HG03060 (cell line): ENCODE measurements around the gene SEC31B.
A peak's percentile ranks its signal among the peaks of the same experiment; 100 is the strongest.

Experiments used
- ATAC-seq: cut with Tn5 transposase; IDR thresholded peaks from one replicate; pipeline ENCODE4 v1.9.1; 2021; ENCODE audit warnings: low read depth, moderate number of reproducible peaks; ENCODE audit not compliant: unreplicated experiment

The SEC31B gene

GRCh38 chr10:100519311-100520051 is at the start of gene SEC31B:
Gene SEC31B, minus strand, starts transcription at chr10:100519861. Its CDS starts 2,909 bp downstream, at chr10:100516952.
- no peak for ATAC-seq

GRCh38 chr10:100568912-100569311 is 49.3 kb upstream of the SEC31B start:
- ATAC-seq = no peak

GRCh38 chr10:100567826-100568225 is 48.2 kb upstream of the SEC31B start:
- ATAC-seq = no peak

DNA sequence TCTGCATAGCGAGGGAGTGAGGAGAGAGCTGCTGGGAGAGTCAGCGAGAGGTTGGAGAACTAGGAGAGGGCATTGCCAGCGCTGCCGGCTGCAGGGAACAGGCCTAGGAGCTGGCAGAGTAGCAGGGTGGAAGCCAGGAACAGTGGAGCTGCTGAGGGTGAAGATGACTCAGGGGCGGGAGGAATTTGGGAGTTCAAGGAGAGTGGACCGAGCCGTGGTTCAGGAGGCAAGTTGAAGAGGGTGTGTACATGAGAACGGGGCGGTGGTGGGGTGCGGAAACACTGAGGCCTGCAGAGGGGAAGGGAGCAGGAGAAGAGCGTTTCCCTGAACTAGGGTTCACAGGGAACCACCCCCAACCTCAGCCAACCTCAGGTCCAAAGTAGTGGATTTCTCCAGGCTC is 47.6 kb upstream of the SEC31B start:
- no peak for ATAC-seq

DNA sequence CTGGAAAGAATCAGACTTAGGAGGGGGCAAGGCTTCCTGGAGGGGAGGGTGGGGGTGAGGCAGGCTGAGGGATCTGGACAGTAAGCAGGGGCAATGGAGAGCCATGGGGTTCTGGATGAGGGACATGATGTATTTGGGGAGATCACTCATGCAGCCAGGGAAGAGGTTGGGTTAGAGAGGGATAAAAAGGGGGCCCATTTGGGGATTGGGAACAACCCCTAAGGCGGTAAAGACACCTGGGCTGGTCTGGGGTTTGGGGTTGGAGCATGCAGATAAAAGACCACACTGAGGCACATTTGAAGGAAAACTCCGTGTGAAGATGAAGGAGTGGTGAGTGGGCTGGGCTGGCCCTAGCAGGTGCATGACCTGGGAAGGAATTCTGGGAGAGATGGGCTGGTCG is 46.9 kb upstream of the SEC31B start:
- no peak for ATAC-seq

DNA sequence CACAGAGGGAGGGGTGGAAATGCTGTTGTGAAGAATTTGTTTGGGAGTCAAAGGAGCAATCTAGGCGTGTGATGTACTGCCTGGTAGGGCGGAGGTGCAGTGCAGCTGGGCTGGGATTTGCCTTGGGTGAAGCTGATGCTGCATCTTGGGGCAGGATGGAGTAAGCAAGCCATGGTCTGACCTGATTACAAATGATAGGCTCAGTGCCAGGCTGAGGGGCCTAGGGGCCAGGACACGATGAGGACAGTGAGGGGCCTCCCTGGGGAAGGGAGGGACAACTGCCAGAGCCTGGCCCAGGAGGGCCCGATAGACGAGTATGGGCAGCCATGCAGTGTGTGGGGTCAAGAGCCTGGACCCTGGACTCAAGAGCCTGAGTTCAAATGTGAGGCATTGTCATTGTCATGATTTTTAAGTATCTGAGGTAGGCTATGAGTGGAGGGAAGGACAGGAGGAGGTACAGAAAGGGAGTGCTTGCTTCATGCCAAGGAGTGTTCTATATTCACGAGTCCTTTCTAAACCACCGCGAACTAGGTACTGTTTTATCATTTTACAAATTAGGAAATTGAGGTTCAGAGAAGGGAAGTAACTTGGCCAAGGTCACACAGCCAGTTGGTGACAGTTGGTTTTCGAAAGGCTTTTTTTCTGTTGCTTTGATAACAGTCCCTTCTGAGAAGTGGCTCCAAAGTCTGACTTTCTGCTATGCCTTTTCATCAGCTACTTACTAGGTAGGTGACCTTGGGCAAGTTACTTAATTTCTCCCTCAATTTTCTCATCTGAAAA is 45.7 kb upstream of the SEC31B start:
- no peak for ATAC-seq

DNA sequence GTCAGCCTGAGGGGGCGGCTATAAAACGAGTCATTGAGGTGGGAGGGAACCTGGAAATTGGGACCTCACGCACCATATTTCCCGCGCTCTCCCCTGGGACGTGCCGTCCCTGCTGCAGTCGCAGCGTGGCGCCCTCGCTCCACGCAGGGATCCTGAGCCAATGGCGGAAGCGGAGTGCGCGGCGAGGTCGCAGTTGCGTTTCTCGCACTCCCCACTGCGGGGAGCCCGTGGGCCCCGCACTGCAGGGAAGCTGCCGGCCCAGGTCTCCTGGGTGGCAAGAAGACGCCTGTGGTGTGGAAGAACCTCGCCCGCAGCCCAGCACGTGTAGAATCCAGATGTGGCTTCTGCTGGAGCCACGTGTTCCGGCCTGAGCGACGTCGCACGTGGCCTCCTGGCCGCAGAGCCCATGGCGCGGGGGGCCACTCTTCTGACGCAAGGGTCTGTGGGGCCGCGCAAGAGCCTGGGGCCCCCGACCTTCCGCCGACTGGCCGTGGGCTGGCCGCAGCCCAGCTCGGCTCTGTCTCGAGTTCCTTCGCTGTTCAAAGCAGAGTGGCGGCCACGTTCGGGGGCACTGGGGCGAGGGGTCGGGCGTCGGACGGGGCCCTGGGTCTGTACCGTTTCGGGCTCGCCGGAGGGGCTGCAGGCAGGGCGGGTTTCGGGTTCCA is 42.5 kb upstream of the SEC31B start:
- no peak for ATAC-seq

DNA sequence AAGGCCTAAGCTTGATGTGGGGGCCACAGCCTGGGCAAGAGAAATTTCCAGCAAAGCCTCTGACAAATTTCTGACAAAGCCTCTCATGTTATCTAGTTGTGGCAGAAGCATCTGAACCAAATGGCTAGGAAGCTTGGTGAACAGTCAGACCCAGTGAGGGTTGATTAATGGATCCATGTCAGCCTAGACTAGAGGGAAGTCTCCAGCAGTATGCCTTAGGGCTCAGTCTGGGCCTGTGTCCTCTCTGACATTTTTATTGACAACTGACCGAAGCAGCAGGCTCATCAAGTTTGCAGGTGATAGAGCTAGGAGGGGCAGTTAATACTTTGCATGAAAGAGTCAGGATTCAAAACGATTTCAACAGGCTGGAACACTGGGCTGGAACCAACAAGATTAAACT is 41.3 kb upstream of the SEC31B start:
- no peak for ATAC-seq

DNA sequence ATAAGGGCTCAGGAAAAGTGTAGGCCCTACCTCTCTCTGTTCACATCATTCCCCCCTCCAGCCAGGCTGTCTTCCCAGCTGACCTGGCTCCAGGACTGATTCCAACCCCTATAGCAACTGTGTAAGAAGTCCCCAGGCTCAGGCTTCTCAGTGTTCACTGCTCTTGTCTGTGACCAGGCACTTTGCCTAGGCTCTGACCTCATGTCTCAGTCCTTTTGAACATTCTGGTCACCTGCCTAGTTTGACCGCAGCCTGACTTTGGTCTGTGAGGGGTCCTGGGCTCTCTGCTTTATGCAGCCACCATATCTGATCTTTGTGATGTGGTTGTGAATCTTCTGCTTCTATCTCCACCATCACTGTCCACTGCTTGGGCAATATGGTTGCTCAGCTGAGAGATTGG is 40.6 kb upstream of the SEC31B start:
- ATAC-seq = no peak

- ATAC-seq = no peak
Observed at GRCh38 chr10:100554902-100555301, 35.2 kb upstream of the SEC31B start.

- no peak for ATAC-seq
Observed at GRCh38 chr10:100553929-100554328, 34.3 kb upstream of the SEC31B start.

DNA sequence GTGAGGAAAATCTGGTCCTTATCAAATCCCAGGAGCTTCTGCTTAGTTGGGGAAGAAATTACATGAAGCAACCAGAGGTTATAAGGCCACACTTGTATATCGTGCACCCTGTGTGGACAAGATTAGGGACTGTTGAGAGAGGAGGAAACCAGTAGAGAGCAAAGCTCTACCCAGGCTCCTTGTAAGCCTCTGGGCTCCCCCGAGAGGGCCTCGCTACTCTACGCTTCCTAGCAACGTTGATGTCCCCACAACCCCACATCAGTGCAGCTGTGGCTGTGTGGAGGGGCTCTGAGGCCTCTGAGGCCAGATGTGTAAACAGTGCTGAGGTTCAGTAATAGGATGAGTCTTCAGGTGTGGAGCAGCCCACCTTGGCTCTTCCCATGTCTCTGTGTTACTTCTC is 32.1 kb upstream of the SEC31B start:
- no peak for ATAC-seq

DNA sequence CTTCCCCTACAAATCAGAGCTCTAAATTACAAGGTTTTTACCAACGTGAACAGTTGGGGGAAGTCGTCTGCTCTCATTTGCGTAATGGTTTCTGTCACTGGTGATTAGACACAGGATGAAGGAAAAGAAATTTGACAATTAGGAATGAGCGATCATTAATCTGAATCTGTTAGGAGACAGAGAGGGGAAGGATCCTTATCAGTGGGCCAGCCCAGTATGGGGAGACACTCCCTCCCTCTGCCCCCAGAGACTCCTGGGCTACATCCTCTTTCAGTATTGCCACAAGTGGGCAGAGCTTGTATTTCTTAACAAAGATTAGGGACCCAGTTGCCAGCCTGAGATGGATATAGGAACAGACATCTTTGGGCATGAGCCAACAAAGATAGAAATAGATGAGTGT is 31.5 kb upstream of the SEC31B start:
- ATAC-seq = no peak

GRCh38 chr10:100544950-100545349 is 25.3 kb upstream of the SEC31B start:
- no peak for ATAC-seq

- ATAC-seq = no peak
Observed at GRCh38 chr10:100537475-100537874, 17.8 kb upstream of the SEC31B start.

DNA sequence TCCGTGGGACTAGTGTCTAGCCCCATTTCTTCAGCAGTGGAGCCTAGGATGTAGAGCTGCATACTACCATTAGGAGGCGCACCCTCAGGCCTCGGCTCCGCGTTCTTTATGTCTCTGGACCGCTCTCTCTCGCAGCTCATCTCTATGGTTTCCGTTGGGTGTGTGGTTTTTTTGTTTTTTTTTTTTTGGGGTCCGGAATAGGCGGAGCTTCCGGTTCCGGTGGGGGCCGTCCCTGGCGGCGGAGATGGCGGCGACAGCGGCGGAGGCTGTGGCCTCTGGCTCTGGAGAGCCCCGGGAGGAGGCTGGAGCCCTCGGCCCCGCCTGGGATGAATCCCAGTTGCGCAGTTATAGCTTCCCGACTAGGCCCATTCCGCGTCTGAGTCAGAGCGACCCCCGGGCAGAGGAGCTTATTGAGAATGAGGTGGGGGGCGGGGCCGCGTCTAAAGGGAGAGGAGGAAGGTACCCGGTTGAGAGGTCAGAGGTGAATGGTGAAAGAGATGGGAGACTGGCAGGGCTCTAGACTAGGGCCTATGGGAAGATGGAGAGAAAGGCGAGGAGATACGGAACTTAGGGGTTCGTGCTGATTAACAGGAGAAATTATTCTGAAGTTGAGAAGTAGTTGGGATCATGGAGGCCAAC is 16.2 kb upstream of the SEC31B start, which contains the start of gene HIF1AN:
Gene HIF1AN (plus strand): TSS at position 229 of the 639 bp plus-strand sequence. CDS start 16 bp downstream, at position 245.
- peak; percentile 91 for ATAC-seq

DNA sequence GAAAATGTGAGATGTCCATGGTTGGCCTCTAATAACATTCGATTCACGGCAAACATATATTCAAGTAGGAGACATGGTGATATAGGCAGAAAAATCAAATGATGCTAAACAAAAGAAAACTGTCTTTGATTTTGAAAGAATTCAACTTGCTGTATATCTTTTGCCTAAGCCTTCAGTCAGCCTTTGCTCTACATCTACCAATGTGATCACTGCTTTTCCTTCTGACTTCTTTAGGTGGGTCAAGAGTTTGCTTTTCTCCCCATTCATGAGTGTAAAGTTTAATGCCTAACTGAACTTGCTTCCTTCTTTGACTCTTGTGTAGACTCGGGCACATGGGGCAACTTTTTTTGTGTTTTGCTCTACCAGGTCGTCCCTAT is 15.7 kb upstream of the SEC31B start:
- ATAC-seq = no peak

DNA sequence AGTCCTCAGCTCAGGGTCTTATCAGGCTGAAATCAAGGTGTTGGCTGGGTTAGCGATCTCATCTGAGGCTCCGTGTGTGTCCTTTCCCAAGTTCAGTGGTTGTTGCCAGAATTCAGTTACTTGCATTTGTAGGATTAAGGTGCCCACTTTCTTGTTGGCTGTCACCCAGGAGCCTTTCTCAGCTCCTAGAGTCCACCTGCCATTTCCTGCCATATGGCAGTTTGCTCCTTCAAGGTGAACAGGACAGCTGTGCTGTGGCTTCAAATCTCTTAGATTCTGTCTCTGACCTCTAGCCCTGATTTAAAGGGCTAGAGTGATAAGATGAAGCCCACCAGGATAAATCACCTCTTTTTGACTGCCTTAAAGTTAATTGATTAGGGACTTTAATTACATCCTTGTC is 15.1 kb upstream of the SEC31B start:
- no peak for ATAC-seq

- ATAC-seq = no peak
Observed at GRCh38 chr10:100531761-100532160, 12.1 kb upstream of the SEC31B start.

GRCh38 chr10:100529475-100530298 is 10.0 kb upstream of the SEC31B start, which contains the start of gene NDUFB8:
Gene NDUFB8, minus strand, starts transcription at chr10:100529871. Its CDS starts 20 bp downstream, at chr10:100529851.
- no peak for ATAC-seq
